ENCODE measurements around the gene OLFM1. TPM values are rescaled to one million over a fixed set of nuclear protein-coding genes. Genes with fewer than 3 reads are reported as not detected.

Gene OLFM1
- total and polyA plus RNA-seq, 9 of the 15 experiments (the other 6 are each of a cell fraction or from before 2014, with no cell fraction given), result not detected

- TF ChIP-seq MGA (IDR thresholded peaks at IDR 0.05) (no peak), MYBL2 (IDR thresholded peaks at IDR 0.05; ENCODE audit: low read depth) (no peak), MYBL2 (CRISPR knock-in tag; IDR thresholded peaks at IDR 0.05; ENCODE audit: borderline replicate concordance) (no peak), CTCF (IDR thresholded peaks at IDR 0.05 in 2 of 3, conservative IDR thresholded peaks at IDR 0.05 in 1 of 3; ENCODE audit: insufficient read depth in 2 of 3, low read depth in 1 of 3, low read length in 3 of 3) (no peak), ZNF76 (CRISPR knock-in tag; IDR thresholded peaks at IDR 0.05; ENCODE audit: borderline replicate concordance) (no peak), ZNF561 (CRISPR knock-in tag; conservative IDR thresholded peaks at IDR 0.05) (no peak), NR1H2 (CRISPR knock-in tag; IDR thresholded peaks at IDR 0.05) (no peak), SRSF3 (IDR thresholded peaks at IDR 0.05; ENCODE audit: insufficient read depth, low read length) (no peak)
- TF ChIP-seq, protein P1, sequence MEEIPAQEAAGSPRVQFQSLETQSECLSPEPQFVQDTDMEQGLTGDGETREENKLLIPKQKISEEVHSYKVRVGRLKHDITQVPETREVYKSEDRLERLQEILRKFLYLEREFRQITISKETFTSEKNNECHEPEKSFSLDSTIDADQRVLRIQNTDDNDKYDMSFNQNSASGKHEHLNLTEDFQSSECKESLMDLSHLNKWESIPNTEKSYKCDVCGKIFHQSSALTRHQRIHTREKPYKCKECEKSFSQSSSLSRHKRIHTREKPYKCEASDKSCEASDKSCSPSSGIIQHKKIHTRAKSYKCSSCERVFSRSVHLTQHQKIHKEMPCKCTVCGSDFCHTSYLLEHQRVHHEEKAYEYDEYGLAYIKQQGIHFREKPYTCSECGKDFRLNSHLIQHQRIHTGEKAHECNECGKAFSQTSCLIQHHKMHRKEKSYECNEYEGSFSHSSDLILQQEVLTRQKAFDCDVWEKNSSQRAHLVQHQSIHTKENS (CRISPR knock-in tag; IDR thresholded peaks at IDR 0.05), result no peak
These were observed 2.3 kb upstream of the OLFM1 start (continued) for GRCh38 chr9:135084881-135085760.

All from K562 (cell line).